DND-41 (cell line): Measurements from ENCODE around the gene INPP4A.

Source experiments
- EZH2 ChIP-seq: IDR thresholded peaks from 3 replicates; pipeline ENCODE4 v1.6.1; 2012; ENCODE audit warnings: borderline replicate concordance, low read depth, mild to moderate bottlenecking, moderate library complexity, low read length, inconsistent platforms; ENCODE audit not compliant: severe bottlenecking
- TF ChIP-seq, protein P1 (sequence below): IDR thresholded peaks from 2 replicates; pipeline ENCODE4 v1.5.1; 2012; ENCODE audit warnings: borderline replicate concordance, low read length, moderate library complexity, mild to moderate bottlenecking; ENCODE audit not compliant: poor library complexity, severe bottlenecking; ENCODE audit errors: extremely low read depth

DNA sequence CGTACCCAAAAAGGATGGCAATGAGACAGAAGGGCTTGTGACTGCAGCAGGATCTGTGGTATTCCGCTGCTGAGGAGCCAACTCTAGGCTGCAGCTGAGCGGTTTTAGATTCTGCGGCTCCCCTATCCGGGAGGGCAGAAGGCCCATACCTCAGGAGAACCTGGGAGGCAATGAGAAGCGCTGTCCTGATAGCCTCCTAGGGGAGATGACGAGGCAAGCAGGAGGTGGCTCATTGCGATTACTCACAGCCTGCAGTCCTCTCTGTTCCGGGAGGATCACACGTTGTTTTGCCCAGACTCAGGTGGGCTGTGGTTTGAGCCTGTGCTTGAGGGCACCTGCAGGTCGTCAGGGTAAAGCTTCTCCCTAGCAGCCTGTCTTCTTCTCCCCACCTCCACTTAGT lies 98.6 kb downstream of the INPP4A start:
- TF ChIP-seq, protein P1, sequence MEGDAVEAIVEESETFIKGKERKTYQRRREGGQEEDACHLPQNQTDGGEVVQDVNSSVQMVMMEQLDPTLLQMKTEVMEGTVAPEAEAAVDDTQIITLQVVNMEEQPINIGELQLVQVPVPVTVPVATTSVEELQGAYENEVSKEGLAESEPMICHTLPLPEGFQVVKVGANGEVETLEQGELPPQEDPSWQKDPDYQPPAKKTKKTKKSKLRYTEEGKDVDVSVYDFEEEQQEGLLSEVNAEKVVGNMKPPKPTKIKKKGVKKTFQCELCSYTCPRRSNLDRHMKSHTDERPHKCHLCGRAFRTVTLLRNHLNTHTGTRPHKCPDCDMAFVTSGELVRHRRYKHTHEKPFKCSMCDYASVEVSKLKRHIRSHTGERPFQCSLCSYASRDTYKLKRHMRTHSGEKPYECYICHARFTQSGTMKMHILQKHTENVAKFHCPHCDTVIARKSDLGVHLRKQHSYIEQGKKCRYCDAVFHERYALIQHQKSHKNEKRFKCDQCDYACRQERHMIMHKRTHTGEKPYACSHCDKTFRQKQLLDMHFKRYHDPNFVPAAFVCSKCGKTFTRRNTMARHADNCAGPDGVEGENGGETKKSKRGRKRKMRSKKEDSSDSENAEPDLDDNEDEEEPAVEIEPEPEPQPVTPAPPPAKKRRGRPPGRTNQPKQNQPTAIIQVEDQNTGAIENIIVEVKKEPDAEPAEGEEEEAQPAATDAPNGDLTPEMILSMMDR: no peak
- no peak for TF ChIP-seq EZH2
